GM12878 (cell line): ENCODE data around the gene DCBLD1. TPM values are rescaled to one million over a fixed set of nuclear protein-coding genes. Genes with fewer than 3 reads are reported as not detected.

Experiments used
- ATAC-seq: fragments of 200-7000 bp; cut with Tn5 transposase; 3 replicates; pipeline ENCODE4 v1.9.1; 2020; ENCODE audit warnings: mild to moderate bottlenecking, moderate library complexity
- BruUV-seq: library from RNA; stranded (reverse); fragments of 400-500 nt; replicated peaks from 2 replicates; lab custom pipeline; 2021; lab: Mats Ljungman, UMichigan
- CTCF ChIA-PET: fragments of 300-600 bp; sonication (Branson Sonifier 250); formaldehyde crosslinking; extraction: SDS; loops from one replicate; lab custom pipeline; 2021; ENCODE audit warnings: inconsistent platforms; lab: Yijun Ruan, JAX
- POLR2A ChIA-PET: fragments of 350-600 bp; formaldehyde crosslinking; extraction: SDS; loops from one replicate; lab custom pipeline; 2021; ENCODE audit warnings: inconsistent platforms; lab: Charles Lee
- RAD21 ChIA-PET: fragments of 300-600 bp; sonication (Branson Sonifier 250); formaldehyde crosslinking; loops from one replicate; lab custom pipeline; 2023; ENCODE audit warnings: antibody characterized with exemption; ENCODE audit not compliant: unreplicated experiment; lab: Charles Lee
- SMC1A ChIA-PET: fragments of 300-600 bp; sonication (Branson Sonifier 250); formaldehyde crosslinking; loops from one replicate; lab custom pipeline; 2023; ENCODE audit not compliant: unreplicated experiment, uncharacterized antibody; lab: Charles Lee
- DNase-seq: peaks from one replicate; pipeline ENCODE4 v3.0.0-alpha.2; 2011; ENCODE audit warnings: low read depth, low spot score
- FAIRE-seq: peaks from 3 replicates; lab custom pipeline; 2011; peaks lifted over from hg19 to GRCh38; lab: Jason Lieb, UNC
- H2AFZ ChIP-seq: 2 replicates; pipeline ENCODE4 v1.6.0; 2011; ENCODE audit warnings: low read depth, low read length, control low read depth; ENCODE audit not compliant: control insufficient read depth
- H3K27ac ChIP-seq: 2 replicates; pipeline ENCODE4 v1.5.1; 2011; ENCODE audit warnings: control low read depth; ENCODE audit not compliant: control insufficient read depth, insufficient read depth
- H3K27me3 ChIP-seq, 2 experiments: replicated peaks in 1 of 2; 2 replicates each; pipeline versions ENCODE4 v1.6.0 to v1.6.1; 2011; ENCODE audit warnings: low read length in 1 of 2; ENCODE audit not compliant: control insufficient read depth in 2 of 2, insufficient read depth in 2 of 2
- H3K36me3 ChIP-seq, 2 experiments: 2 replicates each; pipeline ENCODE4 v1.5.1; 2011; ENCODE audit warnings: low read length in 1 of 2; ENCODE audit not compliant: control insufficient read depth in 2 of 2, insufficient read depth in 2 of 2
- H3K4me1 ChIP-seq: 2 replicates; pipeline ENCODE4 v1.6.1; 2011; ENCODE audit warnings: mild to moderate bottlenecking, low read length, moderate library complexity, mixed read lengths; ENCODE audit not compliant: control insufficient read depth, insufficient read depth
- H3K4me2 ChIP-seq: 2 replicates; pipeline ENCODE4 v1.6.0; 2011; ENCODE audit warnings: control low read depth; ENCODE audit not compliant: control insufficient read depth, insufficient read depth
- H3K4me3 ChIP-seq: fragments of 200-600 bp; sonication (generic); 2 replicates; pipeline ENCODE4 v1.5.1; 2016
- H3K79me2 ChIP-seq: 2 replicates; pipeline ENCODE4 v1.6.0; 2011; ENCODE audit warnings: low read length; ENCODE audit not compliant: control insufficient read depth, insufficient read depth
- H3K9ac ChIP-seq: 2 replicates; pipeline ENCODE4 v1.8.0; 2011; ENCODE audit warnings: low read length, control low read depth, mixed read lengths; ENCODE audit not compliant: control insufficient read depth, insufficient read depth
- H3K9me3 ChIP-seq: replicated peaks from 3 replicates; pipeline ENCODE4 v1.5.1; 2011; ENCODE audit warnings: mild to moderate bottlenecking, low read length; ENCODE audit not compliant: control insufficient read depth, insufficient read depth
- H4K20me1 ChIP-seq: 2 replicates; pipeline ENCODE4 v1.6.0; 2011; ENCODE audit not compliant: control insufficient read depth, insufficient read depth
- BRCA1 ChIP-seq: IDR thresholded peaks from 2 replicates; pipeline ENCODE4 v1.6.1; 2011; ENCODE audit warnings: low read depth, low read length, improper control_type of control experiment
- CEBPB ChIP-seq, 2 experiments: fragments of 150-350 bp in 1 of 2; IDR thresholded peaks; 2 replicates each; pipeline ENCODE4 v1.6.1; 2012 to 2014; ENCODE audit warnings: low read depth in 2 of 2, low read length in 2 of 2, borderline replicate concordance in 1 of 2, inconsistent platforms in 1 of 2
- CTCF ChIP-seq, 3 experiments: IDR thresholded peaks in 2 of 3; conservative IDR thresholded peaks in 1 of 3; 2 replicates each; pipeline ENCODE4 v1.5.1; 2011; ENCODE audit warnings: low read depth in 3 of 3, low read length in 3 of 3, mild to moderate bottlenecking in 3 of 3, control low read depth in 2 of 3, moderate library complexity in 2 of 3, inconsistent platforms in 1 of 3, mixed read lengths in 1 of 3; ENCODE audit not compliant: control insufficient read depth in 2 of 3, insufficient read depth in 1 of 3; ENCODE audit errors: extremely low read depth in 1 of 3
- JUND ChIP-seq: IDR thresholded peaks from 2 replicates; pipeline ENCODE4 v1.6.1; 2012; ENCODE audit warnings: low read depth, mild to moderate bottlenecking, low read length, improper control_type of control experiment, moderate library complexity
- NBN ChIP-seq: fragments of 450-650 bp; IDR thresholded peaks from 2 replicates; pipeline ENCODE4 v1.6.1; 2016
- PKNOX1 ChIP-seq: fragments of 450-650 bp; IDR thresholded peaks from 2 replicates; pipeline ENCODE4 v1.6.1; 2016; ENCODE audit warnings: mild to moderate bottlenecking
- RAD21 ChIP-seq: IDR thresholded peaks from 2 replicates; pipeline ENCODE4 v1.6.1; 2011; ENCODE audit warnings: mild to moderate bottlenecking, low read depth, low read length, moderate library complexity; ENCODE audit not compliant: insufficient read depth
- REST ChIP-seq: IDR thresholded peaks from 2 replicates; pipeline ENCODE4 v1.6.1; 2012; ENCODE audit warnings: mild to moderate bottlenecking, low read depth, low read length
- SMAD1 ChIP-seq: fragments of 450-650 bp; IDR thresholded peaks from 2 replicates; pipeline ENCODE4 v1.6.1; 2018; ENCODE audit warnings: mild to moderate bottlenecking, low read depth; ENCODE audit not compliant: partially characterized antibody
- SMC3 ChIP-seq: IDR thresholded peaks from 2 replicates; pipeline ENCODE4 v1.6.1; 2011; ENCODE audit warnings: low read length, improper control_type of control experiment, borderline replicate concordance
- USF2 ChIP-seq: IDR thresholded peaks from 2 replicates; pipeline ENCODE4 v1.6.1; 2011; ENCODE audit warnings: low read depth, low read length, improper control_type of control experiment, borderline replicate concordance
- WGBS: methylation state at CpG from one replicate; pipeline ENCODE4 v1.1.6; 2016; ENCODE audit warnings: low lambda C conversion rate; ENCODE audit not compliant: insufficient replicate concordance, insufficient coverage; ENCODE audit errors: missing lambda C conversion rate; 5-methylcytosine and 5-hydroxymethylcytosine counted together
- in situ Hi-C: fragments of 300-500 bp; cut with MboI; formaldehyde crosslinking; loops from 9 replicates; pipeline ENCODE4 v1.14.3; 2018; ENCODE audit warnings: mixed read lengths
- intact Hi-C: fragments of 100-400 bp; cut with micrococcal nuclease; formaldehyde crosslinking; loops from one replicate; pipeline ENCODE4 v1.14.2; 2022; ENCODE audit not compliant: unreplicated experiment
- polyA plus RNA-seq, 11 experiments: library from polyadenylated mRNA; depleted of rRNA in 4 of 11; unstranded in 6 of 11; stranded (reverse) in 5 of 11; fragments of >200 nt; fragmentation: Nextera tagmentation in 4 of 11; fragmentation: Illumina TruSeq in 1 of 11; extraction: Ambion mirVana in 4 of 11; extraction: Trizol in 1 of 11; gene quantifications; 1 replicate in 1 of 11; 2 replicates in 10 of 11; pipeline versions ENCODE4 v1.2.1 to v1.2.3, GENCODE V29; 2011 to 2016; ENCODE audit warnings: inconsistent platforms in 2 of 11, missing spikeins in 2 of 11, low read depth in 1 of 11
- total RNA-seq, 4 experiments: library from RNA; depleted of rRNA in 3 of 4; stranded (reverse); fragments of >200 nt in 3 of 4; fragmentation: Illumina TruSeq in 1 of 4; extraction: Trizol in 1 of 4; gene quantifications; 2 replicates each; pipeline versions ENCODE4 v1.2.1 to v1.2.3, GENCODE V29; 2013 to 2021

DCBLD1 gene
- total and polyA plus RNA-seq, 10 of the 15 experiments (the other 5 are each of a cell fraction or from before 2014, with no cell fraction given): 0.92 to 9.2 (median 8.3) TPM

- peak; percentile 68 for ATAC-seq
- WGBS: 13% methylated on average over 5 of the region's 5 CpGs
- Histone ChIP-seq H3K9ac (no peak overlapping the region), H3K27me3 (no peaks in the 10 kb centered on the region), H3K4me2 (no peak overlapping the region), H3K9me3 (no peaks in the 10 kb centered on the region), H3K79me2 (no peaks in the 10 kb centered on the region), H4K20me1 (no peaks in the 10 kb centered on the region), H3K36me3 (0 out of 4 replicates have a peak, but pooled peaks cover 0 to 1% of the 10 kb centered on the region in 2 experiments), H3K4me3 (no peak overlapping the region), H3K4me1 (no peaks in the 10 kb centered on the region), H2AFZ (no peak overlapping the region), H3K27ac (no peak overlapping the region)
- ChIA-PET RAD21 (interaction anchor here (0.7 to 5.1 kb wide), 5 partner anchors 72 to 130 kb away, joined by 3 to 47 read pairs (median 4); no protein-coding TSS in a partner anchor), SMC1A (interaction anchor here (0.6 to 5.3 kb wide), 16 partner anchors 8 to 274 kb away, joined by 3 to 52 read pairs (median 4); no protein-coding TSS in a partner anchor), POLR2A (no interaction called here), CTCF (interaction anchor here (0.6 to 14.8 kb wide), 17 partner anchors 8 to 157 kb away, joined by 3 to 223 read pairs (median 5); partner anchors contain the start of genes DCBLD1 and GOPC)
- no TSS peak for BruUV-seq
- intact Hi-C loops: loop anchor here (1.0 to 10.0 kb wide), 5 partner anchors 49 to 279 kb away; no protein-coding TSS in a partner anchor
- no peak for DNase-seq
- in situ Hi-C loops: loop anchor here (10.0 kb wide), 1 partner anchor 201 kb away; no protein-coding TSS in a partner anchor
- peak; percentile 90 for FAIRE-seq
- TF ChIP-seq CEBPB (IDR thresholded peaks at IDR 0.05; ENCODE audit: borderline replicate concordance in 1 of 2, low read depth in 2 of 2, low read length in 2 of 2) (no peak), SMC3 (peak; percentile 82; the same call in 1 of the 2 replicates), USF2 (no peak), RAD21 (peak; percentile 78), JUND (no peak), SMAD1 (no peak), BRCA1 (no peak), PKNOX1 (no peak), CTCF (IDR thresholded peaks at IDR 0.05 in 2 of 3, conservative IDR thresholded peaks at IDR 0.05 in 1 of 3; ENCODE audit: control insufficient read depth in 2 of 3, extremely low read depth in 1 of 3, insufficient read depth in 1 of 3, low read depth in 3 of 3, low read length in 3 of 3) (peak; percentile 57 to 71 (median 63)), REST (no peak), NBN (no peak)
These were observed 73.5 kb downstream of the DCBLD1 start for GRCh38 chr6:117555882-117556498.
